Measurements from ENCODE around the gene STOM. TPM values are rescaled to one million over a fixed set of nuclear protein-coding genes. Genes with fewer than 3 reads are reported as not detected.

STOM gene
- total and polyA plus RNA-seq, 2 of the 8 experiments (the other 6 are each of a cell fraction or from before 2014, with no cell fraction given) = 25.2 to 60.4 TPM

DNA sequence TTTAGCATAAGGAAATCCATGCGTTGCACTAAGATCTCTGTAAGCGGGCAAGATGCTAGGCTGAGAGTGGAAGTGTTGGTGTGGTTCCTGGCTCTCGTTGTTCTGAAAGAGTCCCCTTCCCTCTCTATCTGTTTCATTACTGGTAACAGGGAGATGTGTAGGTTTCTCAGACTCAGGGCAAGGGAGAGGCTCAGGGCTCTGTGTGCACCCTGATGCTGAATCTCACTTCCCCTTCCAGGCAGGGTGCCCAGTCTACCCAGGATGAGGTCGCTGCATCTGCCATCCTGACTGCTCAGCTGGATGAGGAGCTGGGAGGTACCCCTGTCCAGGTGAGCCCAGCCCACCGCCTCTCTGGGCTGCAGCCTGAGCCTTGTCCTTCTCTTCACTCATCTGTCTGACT is 45.7 kb downstream of the STOM start:
- no peak overlapping the region for H2AK5ac ChIP-seq (ENCODE audit: low read depth, low read length)
- H3K27me3 ChIP-seq (replicated peaks in 1 of 4; ENCODE audit: control insufficient read depth in 3 of 4, extremely low read depth in 1 of 4, insufficient read depth in 3 of 4, low read length in 3 of 4) = no peaks in the 10 kb centered on the region
- H4K5ac ChIP-seq (ENCODE audit: insufficient read length, low read depth, low read length) = no peak overlapping the region
- no peak overlapping the region for H2BK20ac ChIP-seq (ENCODE audit: low read length)
- peaks cover 0 to 3% of the 10 kb centered on the region in 2 experiments for H4K20me1 ChIP-seq (replicated peaks in 1 of 2; ENCODE audit: control insufficient read depth in 1 of 2, insufficient read depth in 2 of 2, low read length in 2 of 2)
- H3K79me2 ChIP-seq (ENCODE audit: control insufficient read depth in 1 of 2, insufficient read depth in 2 of 2, low read length in 2 of 2) = no peaks in the 10 kb centered on the region
- H3K23me2 ChIP-seq (ENCODE audit: low read depth, low read length) = no peaks in the 10 kb centered on the region
- H3K4ac ChIP-seq (replicated peaks; ENCODE audit: insufficient read length, low read depth, low read length) = no peak overlapping the region
- H3K79me1 ChIP-seq (ENCODE audit: low read depth, low read length) = no peaks in the 10 kb centered on the region
- H3K14ac ChIP-seq (ENCODE audit: insufficient read length) = no peak overlapping the region
- 85% methylated on average over 5 of the region's 5 CpGs; no CpG with 5 or more reads in 1 of the 2 experiments for WGBS, 2 experiments (ENCODE audit: extremely low coverage in 1 of 2, insufficient coverage in 1 of 2, insufficient read length in 1 of 2, insufficient replicate concordance in 2 of 2, low coverage in 1 of 2, low lambda C conversion rate in 2 of 2, missing lambda C conversion rate in 1 of 2)
- H3K4me3 ChIP-seq (ENCODE audit: extremely low read depth in 1 of 4, insufficient read depth in 2 of 4, low read depth in 3 of 4, low read length in 4 of 4) = no peak overlapping the region
- FAIRE-seq (no peak), DNase-seq (ENCODE audit: low read depth in 1 of 2, low spot score in 2 of 2) (no peak)
- POLR2A ChIA-PET (ENCODE audit: partially characterized antibody) = no interaction called here
- peaks cover 0 to 6% (median 3%) of the 10 kb centered on the region in 4 experiments; a peak in 3 of 8 replicates for H3K36me3 ChIP-seq (ENCODE audit: control insufficient read depth in 2 of 4, insufficient read depth in 4 of 4, low read length in 3 of 4)
- no peaks in the 10 kb centered on the region for H3K4me1 ChIP-seq (replicated peaks in 1 of 4; ENCODE audit: control insufficient read depth in 3 of 4, insufficient read depth in 4 of 4, low read length in 3 of 4)
- H3K27ac ChIP-seq (ENCODE audit: low read depth, low read length) = no peak overlapping the region
- no peak overlapping the region for H3K9ac ChIP-seq (replicated peaks in 1 of 4; ENCODE audit: extremely low read depth in 1 of 4, low read depth in 3 of 4, low read length in 3 of 4)
- no peaks in the 10 kb centered on the region for H3K9me3 ChIP-seq (ENCODE audit: insufficient read depth in 2 of 2, low read depth in 1 of 2, low read length in 1 of 2)
- H4K8ac ChIP-seq (ENCODE audit: extremely low read depth, insufficient read depth, low read length) = no peak overlapping the region
- no peak overlapping the region for H2BK15ac ChIP-seq (ENCODE audit: low read length)
- no peak overlapping the region for H2BK12ac ChIP-seq (ENCODE audit: low read depth, low read length)
- H2AFZ ChIP-seq (ENCODE audit: low read length) = no peak overlapping the region
- H3K23ac ChIP-seq (ENCODE audit: insufficient read length) = no peak overlapping the region
- CTCF ChIA-PET (ENCODE audit: partially characterized antibody) = interaction anchor here (0.7 to 2.3 kb wide), 2 partner anchors 47 to 75 kb away, joined by 3 to 6 read pairs; no protein-coding TSS in a partner anchor
- no peak overlapping the region for H2BK5ac ChIP-seq (ENCODE audit: low read depth, low read length)
- TF ChIP-seq SP1 (IDR thresholded peaks at IDR 0.05; ENCODE audit: low read depth, low read length) = no peak
- no peak overlapping the region for H4K91ac ChIP-seq (replicated peaks; ENCODE audit: insufficient read length, low read length)
- no peak overlapping the region for H2BK120ac ChIP-seq (replicated peaks; ENCODE audit: low read depth, low read length)
- no peak overlapping the region for H3K56ac ChIP-seq (replicated peaks; ENCODE audit: insufficient read length, low read depth, low read length)
- no peak overlapping the region for H3K18ac ChIP-seq (ENCODE audit: extremely low read depth, low read length)
- H3K4me2 ChIP-seq (ENCODE audit: insufficient read depth in 1 of 2, low read depth in 2 of 2, low read length in 2 of 2) = no peak overlapping the region
